ENCODE results near the gene PAFAH1B2.

The PAFAH1B2 gene

DNA sequence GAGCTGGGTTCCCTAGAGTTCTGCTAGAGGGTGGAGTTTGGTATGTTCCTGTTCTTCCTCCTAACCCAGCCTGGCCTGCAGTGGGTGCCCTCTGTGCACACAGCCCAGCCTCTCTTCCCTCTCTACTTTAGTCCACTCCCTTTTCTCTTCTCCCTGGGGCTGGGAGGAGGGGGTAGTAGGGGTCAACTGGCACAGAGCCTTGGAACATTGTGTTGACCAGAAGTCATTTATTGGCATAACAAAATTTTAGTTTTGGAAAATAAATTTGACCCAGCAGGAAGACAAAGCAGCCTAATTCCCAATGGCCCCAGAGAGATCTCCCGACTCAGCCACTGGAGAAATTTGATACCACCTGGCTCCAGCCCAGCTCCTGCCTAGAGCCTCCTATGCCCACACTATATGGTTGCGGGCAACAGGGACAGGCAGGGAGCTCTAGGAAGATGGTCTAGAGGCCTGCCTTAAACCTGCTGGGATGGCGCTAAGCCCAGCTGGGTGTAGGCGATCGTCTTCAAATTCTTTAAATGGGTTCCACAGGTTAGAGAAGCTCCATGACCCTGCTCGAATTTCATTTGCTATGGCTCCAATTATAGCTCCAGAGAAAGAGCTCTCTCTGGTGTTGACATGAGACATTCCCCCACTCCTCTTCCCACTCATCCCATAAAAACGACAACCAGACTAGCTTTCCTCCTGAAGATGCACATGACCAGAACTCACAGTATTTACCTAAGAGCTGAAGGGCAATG lies 77.9 kb downstream of the PAFAH1B2 start:
- DNase-seq (ENCODE audit: low read depth), result no peak

GRCh38 chr11:117222991-117223740 lies 79.1 kb downstream of the PAFAH1B2 start:
- no peak for DNase-seq (ENCODE audit: low read depth)

- DNase-seq (ENCODE audit: low read depth), result no peak
Measured at GRCh38 chr11:117223741-117224689, 79.9 kb downstream of the PAFAH1B2 start.

DNA sequence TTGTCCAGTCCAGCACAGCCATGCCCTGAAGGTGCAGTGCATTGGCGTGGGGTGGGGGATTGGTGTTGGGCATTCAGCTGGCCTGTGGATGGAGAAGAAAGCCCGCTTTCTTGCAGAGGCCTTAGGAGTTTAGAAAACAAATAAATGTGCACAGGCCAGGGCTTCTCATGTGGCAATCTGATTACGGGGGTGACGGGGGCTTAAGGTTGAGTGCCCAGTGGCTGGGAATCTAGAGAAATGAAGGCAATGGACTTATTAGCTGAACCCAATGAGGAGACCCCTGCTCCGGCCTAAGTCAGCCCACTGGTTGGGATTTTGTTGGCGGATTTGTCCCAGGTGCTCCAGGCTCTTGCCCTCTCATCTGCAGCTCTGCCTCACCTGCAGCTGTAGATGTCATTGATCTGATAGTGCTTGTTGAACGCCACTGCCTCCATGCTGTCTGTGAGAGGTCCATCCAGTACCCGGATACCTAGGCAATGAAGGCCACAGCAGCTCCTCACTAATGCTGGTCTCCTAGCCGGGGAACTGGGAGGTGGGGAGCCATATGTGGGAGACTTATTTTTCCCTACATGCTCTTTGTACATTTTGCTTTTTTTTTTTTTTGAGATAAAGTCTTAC lies 81.6 kb downstream of the PAFAH1B2 start:
- DNase-seq (ENCODE audit: low read depth), result no peak
